AG04449 (cell line): ENCODE data around the gene PA2G4.

Experiments
- CTCF ChIA-PET: fragments of 350-600 bp; formaldehyde crosslinking; extraction: SDS; loops from one replicate; lab custom pipeline; 2021; ENCODE audit warnings: antibody characterized with exemption; lab: Yijun Ruan, JAX
- POLR2A ChIA-PET: fragments of 400-600, 350-600 bp; formaldehyde crosslinking; extraction: SDS; loops from one replicate; lab custom pipeline; 2020; ENCODE audit warnings: antibody characterized with exemption, inconsistent platforms; lab: Yijun Ruan, JAX
- DNase-seq: peaks from one replicate; pipeline ENCODE4 v3.0.0-alpha.2; 2010; ENCODE audit warnings: low read depth, low spot score
- H3K4me3 ChIP-seq: 2 replicates; pipeline ENCODE4 v1.5.1; 2011; ENCODE audit warnings: low read depth, mild to moderate bottlenecking, control low read depth, low read length
- CTCF ChIP-seq: IDR thresholded peaks from one replicate; pipeline ENCODE4 v1.5.1; 2011; ENCODE audit warnings: mild to moderate bottlenecking, moderate library complexity, low read length, control low read depth, inconsistent platforms; ENCODE audit not compliant: insufficient read depth; ENCODE audit errors: missing control alignments

The PA2G4 gene

DNA sequence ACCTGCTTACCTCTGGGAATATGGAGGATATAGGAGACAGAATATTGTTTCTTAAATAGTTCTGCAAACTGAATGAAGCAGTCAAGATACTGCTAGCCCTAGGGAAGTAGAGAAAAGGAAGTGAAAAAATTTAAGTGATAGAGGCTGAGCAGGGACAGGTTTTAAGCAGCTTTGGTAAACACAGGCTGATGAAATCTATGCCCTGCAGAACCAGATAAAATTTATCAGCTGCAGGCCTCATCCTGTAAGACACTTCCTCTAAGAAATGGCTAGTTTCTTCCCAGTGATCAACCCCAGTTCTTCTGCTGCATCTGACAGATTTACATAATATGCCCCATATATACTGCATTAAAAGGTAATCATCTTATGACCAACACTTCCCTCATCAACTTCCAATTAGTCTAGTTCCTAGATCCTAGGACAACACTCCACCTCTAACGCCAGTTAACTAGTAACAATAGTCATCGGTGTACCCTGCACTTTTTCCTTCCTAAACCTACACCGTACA, 22.4 kb downstream of the PA2G4 start:
- H3K4me3 ChIP-seq = peak overlapping the region; percentile 50; the same call in 1 of the 2 replicates

GRCh38 chr12:56127485-56127887, 23.1 kb downstream of the PA2G4 start:
- ChIA-PET CTCF (interaction anchor here (0.6 to 12.9 kb wide), 12 partner anchors 9 to 337 kb away, joined by 3 to 311 read pairs (median 6); partner anchors contain the start of genes ANKRD52, MYL6, MYL6B and RNF41), POLR2A (interaction anchor here (0.9 to 2.9 kb wide), 16 partner anchors 8 to 95 kb away, joined by 3 to 28 read pairs (median 8); partner anchors contain the start of genes MYL6, MYL6B, PA2G4 and RNF41)
- no peak for DNase-seq
- H3K4me3 ChIP-seq = peak overlapping the region; percentile 50
- no peak for TF ChIP-seq CTCF

More for the DNA sequence above, 22.4 kb downstream of the PA2G4 start:
- DNase-seq = no peak
- TF ChIP-seq CTCF = no peak
- ChIA-PET CTCF (interaction anchor here (0.9 to 12.9 kb wide), 13 partner anchors 8 to 174 kb away, joined by 3 to 311 read pairs (median 5); partner anchors contain the start of genes MYL6, RNF41, RPL41 and SMARCC2), POLR2A (interaction anchor here (0.9 to 2.9 kb wide), 4 partner anchors 9 to 70 kb away, joined by 3 to 14 read pairs (median 7); partner anchors contain the start of genes SMARCC2 and ZC3H10)

DNA sequence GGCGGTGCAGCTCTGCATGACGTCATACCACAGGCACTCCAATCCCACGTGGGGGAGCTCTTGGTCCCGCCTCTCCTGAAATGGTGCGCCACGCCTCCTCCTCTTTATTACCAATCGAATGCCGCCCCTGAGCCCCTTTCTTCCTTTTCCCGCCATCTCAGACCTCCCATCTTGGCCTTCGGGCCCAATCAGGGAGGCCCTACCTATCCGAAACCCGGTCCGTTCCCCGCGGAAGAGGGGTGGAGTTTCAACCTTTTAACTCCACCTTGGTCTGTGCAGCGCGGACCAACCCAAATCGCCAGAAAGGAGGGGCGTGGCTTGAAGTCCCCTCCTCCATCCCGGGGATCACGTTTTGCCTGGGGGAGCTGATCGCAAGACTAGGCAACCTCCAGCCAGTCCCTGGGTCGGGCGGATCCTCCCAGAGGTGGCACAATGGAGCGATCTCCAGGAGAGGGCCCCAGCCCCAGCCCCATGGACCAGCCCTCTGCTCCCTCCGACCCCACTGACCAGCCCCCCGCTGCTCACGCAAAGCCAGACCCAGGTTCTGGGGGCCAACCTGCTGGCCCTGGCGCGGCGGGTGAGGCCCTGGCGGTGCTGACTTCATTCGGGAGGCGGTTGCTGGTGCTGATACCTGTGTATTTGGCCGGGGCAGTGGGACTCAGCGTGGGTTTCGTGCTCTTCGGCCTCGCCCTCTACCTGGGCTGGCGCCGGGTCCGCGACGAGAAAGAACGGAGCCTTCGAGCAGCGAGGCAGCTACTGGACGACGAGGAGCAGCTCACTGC, 23.7 kb downstream of the PA2G4 start, which contains the start of gene ESYT1:
Gene ESYT1 (plus strand): TSS at position 380 of the 782 bp plus-strand sequence. CDS start 53 bp downstream, at position 433.
- DNase-seq = peak; percentile 98

GRCh38 chr12:56128670-56129205, 24.4 kb downstream of the PA2G4 start:
- no peak for TF ChIP-seq CTCF
- no peak for DNase-seq
- CTCF ChIA-PET = interaction anchor here (1.1 to 12.9 kb wide), 9 partner anchors 8 to 335 kb away, joined by 3 to 311 read pairs (median 5); partner anchors contain the start of genes MYL6B, RPL41, SMARCC2 and ZC3H10
- peak overlapping the region; percentile 78 for H3K4me3 ChIP-seq
- POLR2A ChIA-PET = interaction anchor here (0.7 to 2.9 kb wide), 14 partner anchors 9 to 130 kb away, joined by 3 to 28 read pairs (median 8); partner anchors contain the start of genes MYL6, PA2G4, RNF41 and RPL41

More for the DNA sequence above, 23.7 kb downstream of the PA2G4 start, which contains the start of gene ESYT1:
- ChIA-PET CTCF (interaction anchor here (0.6 to 12.9 kb wide), 13 partner anchors 9 to 336 kb away, joined by 3 to 311 read pairs (median 5); partner anchors contain the start of genes ANKRD52, MYL6, MYL6B and RNF41), POLR2A (interaction anchor here (0.7 to 2.9 kb wide), 17 partner anchors 8 to 131 kb away, joined by 3 to 28 read pairs (median 7); partner anchors contain the start of genes MYL6, MYL6B, PA2G4 and RNF41)
- H3K4me3 ChIP-seq = peak within 1 kb of the TSS; percentile 78
- TF ChIP-seq CTCF = no peak

DNA sequence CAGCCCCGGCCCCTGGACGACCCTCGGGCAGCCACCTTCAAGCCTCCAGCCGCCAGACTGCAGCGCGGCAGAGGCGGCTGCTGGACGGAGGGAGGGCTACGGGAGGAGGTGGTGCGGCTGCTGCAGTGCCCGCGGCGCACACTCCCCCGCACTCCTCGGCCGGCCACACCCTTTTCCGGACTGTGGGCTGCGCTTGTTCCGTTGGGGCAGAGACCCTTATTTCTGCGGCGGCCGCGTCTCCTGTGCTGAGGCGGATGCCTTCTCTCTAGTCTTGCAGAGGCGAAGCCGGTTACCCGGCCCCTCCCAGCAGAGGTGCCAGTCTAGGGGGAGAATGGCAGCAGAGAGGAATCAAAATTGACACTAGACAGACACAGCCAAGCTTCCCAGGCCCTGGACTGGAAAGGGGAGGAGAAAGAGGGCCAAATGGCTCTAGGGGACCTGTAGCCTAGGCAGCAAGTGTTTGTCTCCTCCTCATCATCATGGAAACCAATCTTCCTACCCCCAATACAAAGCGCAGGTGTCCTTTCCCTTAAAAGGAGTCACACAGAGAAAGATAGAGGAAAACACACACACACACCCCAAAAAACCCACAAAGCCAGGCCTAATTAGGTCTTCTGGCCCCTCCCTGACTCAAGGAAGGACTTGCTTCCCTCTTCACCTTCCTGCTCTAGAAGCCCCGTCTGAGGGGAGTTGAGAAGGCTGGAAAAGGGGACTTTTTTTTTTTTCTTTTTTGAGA, 25.0 kb downstream of the PA2G4 start:
- DNase-seq = no peak
- no peak for TF ChIP-seq CTCF
- POLR2A ChIA-PET = interaction anchor here (1.5 to 2.6 kb wide), 6 partner anchors 9 to 59 kb away, joined by 4 to 28 read pairs (median 15); partner anchors contain the start of genes MYL6, RPL41, SMARCC2 and ZC3H10
- CTCF ChIA-PET = interaction anchor here (1.1 to 12.9 kb wide), 7 partner anchors 9 to 60 kb away, joined by 3 to 311 read pairs (median 7); partner anchors contain the start of genes MYL6B, RPL41, SMARCC2 and ZC3H10
- peak overlapping the region; percentile 78 for H3K4me3 ChIP-seq
